ENCODE measurements around the gene FBXO2.
A peak's percentile ranks its signal among the peaks of the same experiment; 100 is the strongest.

Gene FBXO2

DNA sequence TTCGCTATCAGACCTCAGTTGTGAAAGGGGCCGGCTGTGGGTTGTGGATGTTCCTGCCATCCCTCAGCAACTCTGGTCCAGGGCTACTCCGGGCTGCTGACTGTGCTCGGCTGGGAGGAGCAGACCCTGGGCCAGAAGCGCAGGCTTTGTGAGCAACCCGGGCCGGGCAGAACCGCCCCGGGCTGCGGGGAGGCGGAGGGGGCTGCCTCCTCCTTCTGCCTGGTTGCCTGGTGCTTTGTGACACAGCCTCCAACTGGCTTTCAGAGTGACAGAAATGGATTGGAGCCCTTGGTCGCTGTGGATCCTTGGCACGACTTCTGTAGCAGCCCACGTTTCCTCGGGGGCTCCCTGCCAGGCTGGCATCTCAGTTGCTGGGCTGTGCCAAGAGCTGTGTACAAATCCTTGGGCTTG lies 47.3 kb upstream of the FBXO2 start:
- no peak overlapping the region for H3K4me3 ChIP-seq (ENCODE audit: low read depth in 1 of 2, low read length in 2 of 2)
- no peaks in the 10 kb centered on the region for H3K4me1 ChIP-seq (ENCODE audit: insufficient read depth, low read length)
- DNase-seq (no peak), ATAC-seq (ENCODE audit: insufficient read depth, low read depth) (no peak)
- H3K4me2 ChIP-seq (ENCODE audit: insufficient read depth, low read length), result no peak overlapping the region
- no peak overlapping the region for H3K27ac ChIP-seq (ENCODE audit: low read length)
- no peaks in the 10 kb centered on the region for H3K36me3 ChIP-seq (ENCODE audit: insufficient read depth, low read length)
- no peaks in the 10 kb centered on the region for H3K27me3 ChIP-seq (ENCODE audit: insufficient read depth, low read length, poor library complexity)
- H3K79me2 ChIP-seq (ENCODE audit: insufficient read depth, low read length), result no peaks in the 10 kb centered on the region
- H3K9me3 ChIP-seq (ENCODE audit: insufficient read depth, low read length, severe bottlenecking), result no peaks in the 10 kb centered on the region
- TF ChIP-seq, protein P1, sequence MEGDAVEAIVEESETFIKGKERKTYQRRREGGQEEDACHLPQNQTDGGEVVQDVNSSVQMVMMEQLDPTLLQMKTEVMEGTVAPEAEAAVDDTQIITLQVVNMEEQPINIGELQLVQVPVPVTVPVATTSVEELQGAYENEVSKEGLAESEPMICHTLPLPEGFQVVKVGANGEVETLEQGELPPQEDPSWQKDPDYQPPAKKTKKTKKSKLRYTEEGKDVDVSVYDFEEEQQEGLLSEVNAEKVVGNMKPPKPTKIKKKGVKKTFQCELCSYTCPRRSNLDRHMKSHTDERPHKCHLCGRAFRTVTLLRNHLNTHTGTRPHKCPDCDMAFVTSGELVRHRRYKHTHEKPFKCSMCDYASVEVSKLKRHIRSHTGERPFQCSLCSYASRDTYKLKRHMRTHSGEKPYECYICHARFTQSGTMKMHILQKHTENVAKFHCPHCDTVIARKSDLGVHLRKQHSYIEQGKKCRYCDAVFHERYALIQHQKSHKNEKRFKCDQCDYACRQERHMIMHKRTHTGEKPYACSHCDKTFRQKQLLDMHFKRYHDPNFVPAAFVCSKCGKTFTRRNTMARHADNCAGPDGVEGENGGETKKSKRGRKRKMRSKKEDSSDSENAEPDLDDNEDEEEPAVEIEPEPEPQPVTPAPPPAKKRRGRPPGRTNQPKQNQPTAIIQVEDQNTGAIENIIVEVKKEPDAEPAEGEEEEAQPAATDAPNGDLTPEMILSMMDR (IDR thresholded peaks at IDR 0.05; ENCODE audit: borderline replicate concordance, extremely low read depth, low read length, poor library complexity, severe bottlenecking), result no peak
- no peak for TF ChIP-seq EZH2 (IDR thresholded peaks at IDR 0.05; ENCODE audit: borderline replicate concordance, low read depth, low read length, severe bottlenecking)
- no peak overlapping the region for H2AFZ ChIP-seq (ENCODE audit: low read depth, low read length)
- peaks cover 3% of the 10 kb centered on the region for H4K20me1 ChIP-seq (ENCODE audit: insufficient read depth, low read length)
- H3K9ac ChIP-seq (ENCODE audit: low read depth, low read length), result no peak overlapping the region

DNA sequence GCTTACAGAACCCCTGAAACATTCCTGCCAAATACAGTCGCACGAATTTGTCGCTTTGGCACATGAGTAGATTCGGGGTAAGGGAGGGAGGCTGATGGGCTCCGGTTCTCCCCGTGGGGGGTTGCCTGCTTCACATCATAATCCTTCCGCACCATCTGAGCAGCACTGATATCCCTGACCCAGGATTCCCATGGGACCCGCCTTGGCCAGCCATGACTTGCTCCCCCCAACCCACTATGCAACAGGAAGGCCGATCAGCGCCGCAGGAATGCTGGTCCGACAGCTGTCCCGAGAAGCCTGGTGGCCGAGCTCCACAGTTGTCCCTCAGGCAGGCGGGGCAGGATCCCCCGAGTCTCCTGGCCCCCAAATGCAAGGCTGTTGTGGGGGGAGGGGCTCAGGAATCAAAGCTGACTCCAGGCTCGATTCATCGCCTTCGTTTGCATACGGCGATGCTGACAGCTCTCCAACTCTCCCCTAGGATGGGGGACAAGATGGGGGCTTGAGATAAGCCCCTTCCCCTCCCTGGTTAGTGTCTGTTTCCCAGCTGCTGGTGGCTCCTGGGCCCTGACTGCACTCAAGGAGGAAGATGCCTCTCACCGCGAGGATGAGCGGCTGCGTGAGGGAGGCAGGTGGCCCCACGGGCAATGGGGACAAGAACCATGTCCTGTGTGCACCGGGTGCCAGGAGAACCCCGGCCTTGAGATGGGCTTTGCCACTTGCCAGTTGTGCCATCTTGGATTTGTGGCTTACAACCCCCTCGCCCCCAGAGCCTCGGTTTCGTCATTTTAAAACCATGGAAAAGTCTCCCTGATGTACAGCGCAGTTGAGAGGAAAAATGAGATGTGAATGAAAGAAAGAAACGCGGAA lies 46.6 kb upstream of the FBXO2 start:
- H3K4me2 ChIP-seq (ENCODE audit: insufficient read depth, low read length), result no peak overlapping the region

DNA sequence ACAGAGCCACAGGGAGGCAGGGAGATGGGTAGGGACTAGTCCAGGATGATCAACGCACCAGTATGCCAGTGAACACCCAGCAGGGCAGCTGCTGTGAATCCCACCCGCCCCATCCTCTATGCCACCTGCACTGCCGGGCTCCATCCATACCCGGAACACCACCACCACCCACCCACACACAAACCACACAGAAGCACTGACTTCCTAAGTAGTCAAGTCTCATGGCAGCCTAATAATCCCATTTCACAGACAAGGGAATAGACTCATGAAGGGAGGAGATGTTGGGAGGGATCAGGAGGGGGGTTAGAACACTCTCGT lies 43.6 kb upstream of the FBXO2 start:
- no peaks in the 10 kb centered on the region for H3K79me2 ChIP-seq (ENCODE audit: insufficient read depth, low read length)
- peak; percentile 24; the same call in 1 of the 3 replicates for ATAC-seq (ENCODE audit: insufficient read depth, low read depth)

More for the DNA sequence above, 46.6 kb upstream of the FBXO2 start:
- Histone ChIP-seq H3K9me3 (ENCODE audit: insufficient read depth, low read length, severe bottlenecking) (no peaks in the 10 kb centered on the region), H3K36me3 (ENCODE audit: insufficient read depth, low read length) (no peaks in the 10 kb centered on the region), H3K9ac (ENCODE audit: low read depth, low read length) (no peak overlapping the region), H3K4me3 (ENCODE audit: low read depth in 1 of 2, low read length in 2 of 2) (no peak overlapping the region), H3K27me3 (ENCODE audit: insufficient read depth, low read length, poor library complexity) (no peaks in the 10 kb centered on the region), H3K79me2 (ENCODE audit: insufficient read depth, low read length) (no peaks in the 10 kb centered on the region), H2AFZ (ENCODE audit: low read depth, low read length) (no peak overlapping the region), H4K20me1 (ENCODE audit: insufficient read depth, low read length) (peaks cover 3% of the 10 kb centered on the region; the same call in 1 of the 2 replicates), H3K27ac (ENCODE audit: low read length) (no peak overlapping the region), H3K4me1 (ENCODE audit: insufficient read depth, low read length) (no peaks in the 10 kb centered on the region)
- ATAC-seq (ENCODE audit: insufficient read depth, low read depth), result no peak
- no peak for TF ChIP-seq EZH2 (IDR thresholded peaks at IDR 0.05; ENCODE audit: borderline replicate concordance, low read depth, low read length, severe bottlenecking)
- TF ChIP-seq, protein P1 (IDR thresholded peaks at IDR 0.05; ENCODE audit: borderline replicate concordance, extremely low read depth, low read length, poor library complexity, severe bottlenecking), result no peak
- no peak for DNase-seq

More for the DNA sequence above, 43.6 kb upstream of the FBXO2 start:
- TF ChIP-seq EZH2 (IDR thresholded peaks at IDR 0.05; ENCODE audit: borderline replicate concordance, low read depth, low read length, severe bottlenecking), result no peak
- TF ChIP-seq, protein P1 (IDR thresholded peaks at IDR 0.05; ENCODE audit: borderline replicate concordance, extremely low read depth, low read length, poor library complexity, severe bottlenecking), result no peak
- no peak for DNase-seq
- H3K9ac ChIP-seq (ENCODE audit: low read depth, low read length), result no peak overlapping the region
- H3K4me1 ChIP-seq (ENCODE audit: insufficient read depth, low read length), result no peaks in the 10 kb centered on the region
- no peaks in the 10 kb centered on the region for H3K9me3 ChIP-seq (ENCODE audit: insufficient read depth, low read length, severe bottlenecking)
- H3K36me3 ChIP-seq (ENCODE audit: insufficient read depth, low read length), result no peaks in the 10 kb centered on the region
- H4K20me1 ChIP-seq (ENCODE audit: insufficient read depth, low read length), result no peaks in the 10 kb centered on the region
- H3K4me2 ChIP-seq (ENCODE audit: insufficient read depth, low read length), result no peak overlapping the region
- H2AFZ ChIP-seq (ENCODE audit: low read depth, low read length), result no peak overlapping the region
- H3K27me3 ChIP-seq (ENCODE audit: insufficient read depth, low read length, poor library complexity), result peaks cover 5% of the 10 kb centered on the region
- H3K27ac ChIP-seq (ENCODE audit: low read length), result no peak overlapping the region
- H3K4me3 ChIP-seq (ENCODE audit: low read depth in 1 of 2, low read length in 2 of 2), result no peak overlapping the region
